HS-5 (cell line): ENCODE measurements around the gene TOMM34.
A peak's percentile ranks its signal among the peaks of the same experiment; 100 is the strongest.

Experiments used
- DNase-seq: peaks from one replicate; pipeline ENCODE4 v3.0.0-alpha.2; 2012; ENCODE audit warnings: low read depth

TOMM34 gene

DNA sequence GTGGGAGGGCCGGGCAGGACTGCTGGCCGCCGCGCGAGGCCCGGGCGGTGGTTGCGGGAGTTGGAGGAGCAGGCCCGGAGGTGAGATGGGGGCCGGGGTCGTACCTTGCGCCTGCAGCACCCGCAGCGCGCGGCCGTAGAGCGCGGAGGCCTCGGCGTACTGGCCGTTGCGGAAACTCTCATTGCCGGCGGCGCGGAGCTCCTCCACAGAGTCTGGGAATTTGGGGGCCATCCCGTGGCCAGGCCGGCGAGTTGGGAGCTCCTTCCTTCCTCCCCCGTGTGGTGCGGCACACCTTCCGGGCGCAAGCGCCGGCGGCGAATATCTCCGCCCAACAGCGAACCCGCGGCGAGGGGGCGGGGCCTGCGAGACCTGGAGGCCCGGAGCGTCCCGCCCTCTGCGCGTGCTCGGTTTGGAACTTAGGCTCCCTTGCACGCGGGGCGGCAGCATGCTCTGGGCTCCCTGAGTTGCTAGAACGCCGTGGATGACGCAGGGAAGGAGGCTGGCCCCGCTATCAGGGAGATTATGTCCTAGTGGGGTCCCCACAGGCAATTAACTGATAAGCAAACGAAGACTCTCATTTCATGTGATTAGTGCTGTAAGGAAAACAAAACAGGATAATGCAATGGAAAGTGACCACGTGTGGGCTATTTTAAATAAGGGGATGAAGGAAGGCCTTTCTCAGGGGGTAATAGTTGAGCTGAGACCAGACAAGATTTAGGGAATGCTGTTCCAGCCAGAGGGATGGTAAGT, at the start of gene TOMM34:
TOMM34 (minus strand) TSS at position 295 of the 750 bp plus-strand sequence; CDS start at position 231, 64 bp downstream.
- DNase-seq: peak; percentile 79

DNA sequence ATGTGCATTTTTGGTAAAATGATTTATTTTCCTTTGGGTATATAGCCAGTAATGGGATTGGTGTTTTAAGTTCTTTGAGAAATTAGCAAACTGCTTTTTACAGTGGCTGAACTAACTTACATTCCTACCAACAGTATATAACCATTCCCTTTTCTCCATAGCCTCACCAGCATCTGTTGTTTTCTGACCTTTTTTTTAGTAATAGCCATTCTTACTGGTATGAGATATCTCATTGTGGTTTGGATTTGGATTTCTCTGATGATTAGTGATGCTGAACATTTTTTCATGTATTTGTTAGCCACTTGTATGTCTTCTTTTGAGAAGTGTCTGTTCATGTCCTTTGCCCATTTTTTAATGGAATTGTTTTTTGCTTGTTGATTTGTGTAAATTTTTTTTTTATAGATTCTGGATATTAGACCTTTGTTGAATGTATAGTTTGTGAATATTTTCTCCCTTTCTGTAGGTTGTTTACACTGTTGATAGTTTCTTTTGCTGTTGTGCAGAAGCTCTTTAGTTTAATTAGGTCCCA, 48.4 kb upstream of the TOMM34 start:
- DNase-seq: no peak

GRCh38 chr20:44997668-44998067, 37.5 kb upstream of the TOMM34 start:
- no peak for DNase-seq

DNA sequence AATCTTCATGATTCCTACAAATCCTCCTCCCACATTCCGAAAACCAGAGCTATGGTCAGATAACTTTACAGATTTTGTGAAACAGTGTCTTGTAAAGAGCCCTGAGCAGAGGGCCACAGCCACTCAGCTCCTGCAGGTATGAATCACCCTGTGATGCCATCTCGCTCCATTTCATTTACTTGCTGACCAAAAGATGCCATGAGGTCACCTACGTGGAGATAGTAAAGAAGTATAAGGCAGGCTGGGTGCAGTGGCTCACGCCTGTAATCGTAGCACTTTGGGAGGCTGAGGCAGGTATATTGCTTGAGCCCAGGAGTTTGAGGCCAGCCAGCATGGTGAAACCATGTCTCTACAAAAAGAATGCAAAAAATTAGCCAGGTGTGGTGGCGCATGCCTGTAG, 37.0 kb upstream of the TOMM34 start:
- DNase-seq: no peak

- DNase-seq: no peak
Measured at GRCh38 chr20:44993343-44993742, 33.1 kb upstream of the TOMM34 start.

- no peak for DNase-seq
Measured at GRCh38 chr20:44990957-44991356, 30.8 kb upstream of the TOMM34 start.

GRCh38 chr20:44990425-44990824, 30.2 kb upstream of the TOMM34 start:
- DNase-seq: no peak

DNA sequence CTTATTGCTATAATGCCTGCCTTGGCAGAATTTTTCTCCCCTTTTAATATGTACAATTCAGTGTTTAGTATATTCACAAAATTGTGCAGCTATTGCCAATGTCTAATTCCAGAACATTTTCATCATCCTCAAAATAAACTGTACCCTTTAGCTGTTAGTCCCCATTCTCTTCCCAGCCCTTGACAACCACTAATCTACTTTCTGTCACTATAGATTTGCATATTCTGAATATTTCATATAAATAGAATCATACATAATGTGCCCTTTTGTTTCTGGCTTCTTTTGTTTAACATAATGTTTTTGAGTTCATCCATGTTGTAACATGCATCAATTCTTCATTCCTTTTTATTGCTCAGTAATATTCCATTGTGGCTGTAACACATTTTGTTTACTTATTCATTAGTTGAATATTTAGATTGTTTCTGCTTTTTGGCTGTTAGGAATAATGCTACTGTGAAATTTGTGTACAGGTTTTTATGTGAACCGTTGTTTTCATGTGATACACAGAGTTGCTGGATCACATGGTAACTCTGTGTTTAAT, 28.5 kb upstream of the TOMM34 start:
- DNase-seq: no peak

DNA sequence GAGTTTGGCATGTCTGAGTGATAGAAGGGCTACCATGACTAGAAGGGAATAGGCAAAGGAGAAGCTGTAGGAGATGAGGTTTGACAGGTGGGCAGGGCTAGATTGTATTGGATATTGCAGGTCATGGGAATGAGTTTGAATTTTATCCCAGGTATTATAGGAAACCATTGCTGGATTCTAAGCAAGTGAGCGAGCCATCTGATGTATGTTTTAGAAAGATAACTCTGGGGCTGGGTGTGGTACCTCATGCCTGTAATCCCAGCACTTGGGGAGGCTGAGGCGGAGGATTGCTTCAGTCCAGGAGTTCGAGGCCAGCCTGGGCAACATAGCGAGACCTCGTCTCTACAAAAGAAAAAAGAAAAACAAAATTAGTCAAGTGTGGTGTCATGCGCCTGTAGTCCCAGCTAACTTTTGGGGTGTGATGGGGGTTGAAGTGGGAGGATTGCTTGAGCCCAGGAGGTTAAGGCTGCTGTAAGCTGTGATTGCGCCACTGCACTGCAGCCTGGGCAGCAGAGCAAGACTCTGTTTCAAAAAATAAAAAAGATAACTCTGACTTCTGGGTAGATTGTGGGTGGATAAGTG, 23.0 kb upstream of the TOMM34 start:
- DNase-seq: no peak

DNA sequence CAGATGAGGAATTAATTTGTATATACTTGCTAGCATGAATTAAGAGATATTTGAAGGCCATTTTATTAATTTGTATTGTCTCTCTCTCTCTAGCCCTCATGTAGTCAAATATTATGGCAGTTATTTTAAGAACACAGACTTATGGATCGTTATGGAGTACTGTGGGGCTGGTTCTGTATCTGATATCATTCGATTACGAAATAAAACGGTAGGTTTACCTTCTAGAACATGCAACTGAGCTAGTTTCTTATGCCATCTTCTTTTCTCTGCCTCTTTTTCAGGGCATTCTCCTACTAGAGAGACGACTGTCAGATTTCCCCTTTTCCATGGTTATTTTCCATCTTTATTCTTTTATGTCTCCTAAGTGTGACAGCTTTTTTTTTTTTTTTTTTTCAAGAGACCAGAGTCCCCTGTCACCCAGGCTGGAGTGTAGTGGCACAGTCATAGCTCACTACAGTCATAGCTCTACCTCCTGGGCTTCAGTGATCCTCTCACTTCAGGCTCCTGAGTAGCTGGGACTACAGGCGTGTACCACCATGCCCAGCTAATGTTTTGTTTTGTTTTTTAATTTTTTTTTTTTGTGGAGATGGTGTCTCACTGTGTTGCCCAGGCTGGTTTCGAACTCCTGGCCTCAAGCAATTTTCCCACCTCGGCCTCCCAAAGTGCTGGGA, 21.7 kb upstream of the TOMM34 start:
- DNase-seq: no peak

GRCh38 chr20:44979090-44979621, 19.0 kb upstream of the TOMM34 start:
- no peak for DNase-seq

DNA sequence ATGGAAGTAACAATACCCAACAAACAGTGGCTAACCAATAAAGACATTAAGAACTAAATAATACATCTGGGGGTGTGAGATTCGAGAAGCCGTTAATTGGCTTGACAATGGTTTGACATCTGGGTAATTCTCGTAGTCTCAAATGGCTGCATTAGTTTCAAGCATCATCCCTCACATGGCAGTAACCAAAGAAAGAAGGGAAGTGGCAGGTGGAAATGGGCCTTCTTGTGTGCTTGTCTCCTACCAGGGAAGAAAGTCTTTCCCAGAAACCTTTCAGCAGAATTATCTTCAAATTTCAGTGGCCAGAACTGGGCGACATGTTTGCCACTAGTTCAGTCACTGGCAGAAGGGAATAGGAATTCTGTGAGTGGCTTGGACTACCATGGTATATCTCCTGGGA, 16.5 kb upstream of the TOMM34 start:
- no peak for DNase-seq

DNA sequence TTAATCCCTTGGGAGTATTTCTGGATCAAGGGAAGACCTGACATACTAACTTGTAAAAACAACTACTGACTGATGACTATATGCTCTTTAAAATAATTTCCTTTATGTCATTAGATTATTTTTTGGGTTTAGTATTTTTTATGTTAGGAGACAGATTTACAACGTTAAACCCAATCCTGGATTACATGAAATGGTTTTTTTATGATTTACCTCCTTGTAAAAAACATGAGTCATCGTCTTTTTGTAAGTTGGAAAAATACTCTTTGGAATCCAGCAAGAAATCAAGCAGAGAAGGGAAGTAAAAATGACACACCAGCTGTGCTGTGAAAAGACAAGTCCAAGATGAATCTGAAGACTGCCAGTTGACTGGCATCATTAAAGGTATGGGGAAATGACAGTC, 12.9 kb upstream of the TOMM34 start:
- DNase-seq: no peak

DNA sequence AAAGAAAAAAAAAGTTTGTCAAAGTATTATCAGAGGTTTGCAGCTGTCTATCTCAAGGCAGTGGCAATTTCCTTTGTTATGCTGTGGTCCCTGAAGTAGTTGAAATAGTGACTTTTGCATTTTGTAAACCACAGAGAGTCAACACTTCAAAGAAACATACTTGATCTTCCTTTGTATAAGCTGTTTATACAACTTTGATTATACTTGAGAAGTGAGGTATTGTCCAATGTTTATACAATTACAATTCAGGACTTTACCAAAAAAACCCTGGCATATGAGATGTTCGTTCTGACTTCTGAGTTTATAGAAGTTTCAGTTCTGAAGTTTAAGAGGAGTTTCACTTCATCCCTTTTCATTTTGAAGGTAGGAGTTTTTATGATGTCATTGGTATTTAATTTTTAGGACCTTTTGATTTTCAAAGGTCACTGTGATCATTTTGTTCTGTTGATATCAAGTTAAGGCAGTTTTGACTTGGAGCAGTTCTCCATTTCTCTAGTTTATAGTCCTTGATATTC, 10.1 kb upstream of the TOMM34 start:
- no peak for DNase-seq

- DNase-seq: no peak
Measured at GRCh38 chr20:44969300-44969894, 9.2 kb upstream of the TOMM34 start.

GRCh38 chr20:44967207-44967807, 7.1 kb upstream of the TOMM34 start:
- DNase-seq: no peak

GRCh38 chr20:44966030-44966961, 6.1 kb upstream of the TOMM34 start, which contains the start of gene STK4:
Gene STK4 (plus strand): TSS chr20:44966512. CDS start chr20:44966569, 57 bp downstream.
- DNase-seq: peak; percentile 74

DNA sequence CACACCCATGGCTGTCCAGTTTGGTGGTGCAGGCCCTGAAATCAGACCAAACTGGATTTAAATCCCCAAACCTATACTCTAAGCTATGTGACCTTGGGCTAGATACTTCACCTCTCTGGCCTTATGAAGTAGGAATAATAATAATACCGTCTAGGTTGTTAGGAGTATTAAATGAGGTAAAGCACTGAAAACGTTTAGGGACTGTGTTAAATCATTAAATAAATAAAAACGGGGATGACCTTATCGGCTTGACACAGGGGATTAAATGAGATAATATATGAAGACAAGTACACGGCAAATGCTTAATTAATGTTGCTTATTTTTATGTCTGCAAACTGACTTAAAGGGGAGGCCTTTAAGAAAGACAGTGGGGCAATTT, 5.4 kb upstream of the TOMM34 start:
- DNase-seq: no peak

GRCh38 chr20:44963325-44964215, 3.4 kb upstream of the TOMM34 start:
- DNase-seq: no peak
